ENCODE measurements around the gene ZNF784. TPM values are rescaled to one million over a fixed set of nuclear protein-coding genes. Genes with fewer than 3 reads are reported as not detected.

ZNF784 gene
- polyA plus RNA-seq, 1 donor, result 10.0 TPM

DNA sequence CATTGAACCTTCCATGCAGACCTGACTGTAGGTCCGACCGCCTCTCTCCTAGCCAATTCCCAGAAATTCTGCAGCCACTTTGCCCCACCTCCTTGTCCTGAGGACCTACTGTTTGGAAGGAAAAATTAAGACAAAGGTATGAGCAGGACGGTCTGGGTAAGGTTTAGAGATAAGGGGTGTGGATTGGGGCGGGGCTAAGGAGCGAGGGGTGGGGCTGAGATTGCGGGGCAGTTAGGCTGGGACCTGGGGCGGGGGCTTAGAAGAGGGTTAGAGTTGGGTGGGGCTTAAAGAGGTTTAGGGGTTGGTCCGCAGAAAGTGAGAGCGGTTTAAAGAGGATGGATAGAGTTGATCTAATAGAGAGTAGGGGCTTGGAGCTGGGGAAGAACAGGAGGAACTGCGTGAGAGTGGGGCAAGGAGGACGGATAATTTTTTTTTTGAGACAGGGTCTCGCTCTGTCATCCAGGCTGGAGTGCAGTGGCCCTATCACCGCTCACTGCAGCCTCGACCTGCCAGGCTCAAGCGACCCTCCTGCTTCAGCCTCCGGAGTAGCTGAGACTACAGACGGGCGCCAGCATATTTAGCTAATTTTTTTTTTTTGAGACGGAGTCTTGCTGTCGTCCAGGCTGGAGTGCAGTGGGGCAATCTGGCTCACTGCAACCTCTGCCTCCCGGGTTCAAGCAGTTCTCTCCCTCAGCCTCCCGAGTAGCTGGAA lies 20.6 kb downstream of the ZNF784 start:
- no peak for DNase-seq

DNA sequence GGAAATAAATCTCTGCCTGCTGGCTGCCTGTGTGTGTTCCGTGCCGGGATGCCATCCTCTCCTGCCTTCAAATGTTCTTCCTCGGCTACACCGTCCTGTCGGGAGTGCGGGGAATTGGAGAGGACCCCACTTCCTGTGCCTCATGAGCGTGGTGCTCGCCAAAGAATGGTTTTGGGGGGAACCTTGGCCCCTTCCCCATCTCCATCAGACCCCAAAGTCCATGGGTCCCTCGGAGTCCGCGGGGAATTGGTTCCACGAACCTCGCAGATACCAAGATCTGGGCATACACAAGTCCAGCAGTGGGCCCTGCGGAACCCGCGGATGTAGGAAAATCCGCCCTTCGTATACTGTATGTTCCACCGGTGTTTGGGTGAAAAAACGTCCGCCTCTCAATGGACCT lies 21.3 kb downstream of the ZNF784 start:
- no peak for DNase-seq

- no peak for DNase-seq
These were observed 22.0 kb downstream of the ZNF784 start for GRCh38 chr19:55602104-55603001.

GRCh38 chr19:55601084-55601483 lies 23.3 kb downstream of the ZNF784 start:
- no peak for DNase-seq

GRCh38 chr19:55600662-55601028 lies 23.7 kb downstream of the ZNF784 start:
- no peak for DNase-seq

DNA sequence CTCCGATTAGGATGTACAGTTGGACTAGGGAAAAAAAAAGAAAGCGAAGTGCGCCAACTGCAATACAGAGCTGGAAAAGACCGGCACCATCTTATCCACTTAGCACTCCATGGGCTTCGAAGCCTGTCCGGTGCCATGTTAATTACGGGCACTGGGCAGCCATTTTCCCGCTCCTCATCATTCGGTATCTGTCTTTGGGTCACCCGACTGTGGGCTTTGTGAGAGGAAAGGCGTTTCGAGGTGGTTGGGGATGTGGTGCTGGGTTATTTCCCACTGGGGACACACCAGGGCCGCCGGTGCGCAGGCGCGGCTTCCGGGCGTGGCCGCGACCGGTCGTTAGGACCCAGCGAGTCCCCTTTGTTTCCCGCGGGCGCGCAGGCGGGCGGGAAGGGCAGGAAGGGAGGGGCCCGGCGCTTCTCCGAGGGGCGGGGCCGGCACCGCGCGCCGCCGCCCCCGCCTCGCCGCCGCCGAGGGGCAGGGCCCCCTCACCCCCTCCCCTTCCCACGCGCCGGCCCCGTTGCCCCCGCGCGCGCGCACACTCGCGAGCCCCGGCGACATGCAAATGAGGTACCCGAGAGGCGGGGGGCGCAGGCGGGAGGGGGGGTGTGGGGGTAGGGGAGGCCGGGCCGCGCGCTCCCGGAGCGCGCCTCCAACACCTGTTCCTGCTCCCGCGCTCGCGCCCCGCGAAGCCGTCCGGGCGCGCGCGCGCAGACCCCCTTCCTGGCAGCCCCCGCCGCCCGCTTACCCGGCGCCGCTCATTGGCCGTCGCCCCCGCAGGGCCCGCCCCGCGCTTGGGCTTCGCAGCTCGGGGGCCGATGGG lies 24.3 kb downstream of the ZNF784 start, which contains the start of gene ZNF524:
TSS of gene ZNF524 (plus strand) at position 447 of the 820 bp plus-strand sequence. CDS start 1,825 bp downstream, outside the sequence.
- DNase-seq, result peak; percentile 94

DNA sequence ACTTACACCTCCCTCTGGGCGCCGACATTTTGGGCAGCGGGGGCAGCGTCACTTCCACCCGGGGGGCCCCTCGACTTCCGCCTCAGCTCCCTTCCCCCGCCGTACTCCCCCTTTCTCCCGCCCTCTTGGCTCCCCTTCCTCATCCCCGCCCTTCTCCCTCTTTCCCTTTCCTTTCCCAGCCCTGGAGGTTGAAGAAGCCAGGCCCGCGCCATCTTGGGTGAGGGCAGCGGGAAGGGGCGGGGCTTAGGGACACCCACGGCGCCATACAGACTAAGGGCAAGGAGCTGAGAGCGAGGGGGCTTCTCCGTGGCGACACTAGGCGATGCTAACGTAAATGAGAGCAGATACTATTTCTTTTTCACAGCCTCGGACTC lies 24.9 kb downstream of the ZNF784 start, which contains the start of gene FIZ1:
TSS of gene FIZ1 (minus strand) at position 50 of the 374 bp plus-strand sequence. CDS start 1,652 bp downstream, outside the sequence.
- peak; percentile 100 for DNase-seq

DNA sequence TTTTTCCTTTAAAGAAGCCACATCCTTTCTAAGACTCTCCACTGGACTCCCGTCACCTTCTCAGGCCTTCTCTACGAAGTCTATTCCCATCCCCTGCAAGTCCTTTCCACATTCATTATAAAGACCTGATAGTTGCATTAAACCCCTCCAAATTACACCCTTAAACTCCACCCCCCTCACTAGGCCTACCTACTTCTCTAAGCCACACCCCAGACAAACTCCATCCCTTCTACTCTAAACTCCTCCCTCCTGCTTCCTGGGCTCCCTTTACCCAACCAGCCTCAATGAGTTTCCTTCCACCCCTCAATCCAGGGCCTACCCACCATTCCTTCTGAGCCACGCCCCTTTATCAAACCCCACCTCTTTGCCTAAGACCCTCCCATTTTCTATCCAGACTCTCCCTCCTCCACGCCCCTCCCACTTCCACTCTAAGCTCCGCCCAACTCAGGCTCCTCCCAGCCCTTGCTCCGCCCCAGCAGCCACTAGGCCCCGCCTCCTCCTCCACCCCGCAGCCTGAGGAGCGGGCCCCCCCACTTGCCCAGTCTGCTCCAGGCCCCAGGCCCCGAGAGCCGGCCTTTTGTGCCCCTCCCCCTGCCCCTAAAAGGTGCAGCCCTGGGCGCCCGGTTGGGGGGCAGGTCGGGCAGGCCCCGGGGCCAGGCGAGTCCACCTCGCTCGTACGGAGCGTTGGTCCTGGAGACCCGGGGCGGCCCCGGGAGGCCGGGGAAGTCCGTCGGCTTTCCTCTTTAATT lies 25.5 kb downstream of the ZNF784 start:
- DNase-seq, result peak; percentile 83

DNA sequence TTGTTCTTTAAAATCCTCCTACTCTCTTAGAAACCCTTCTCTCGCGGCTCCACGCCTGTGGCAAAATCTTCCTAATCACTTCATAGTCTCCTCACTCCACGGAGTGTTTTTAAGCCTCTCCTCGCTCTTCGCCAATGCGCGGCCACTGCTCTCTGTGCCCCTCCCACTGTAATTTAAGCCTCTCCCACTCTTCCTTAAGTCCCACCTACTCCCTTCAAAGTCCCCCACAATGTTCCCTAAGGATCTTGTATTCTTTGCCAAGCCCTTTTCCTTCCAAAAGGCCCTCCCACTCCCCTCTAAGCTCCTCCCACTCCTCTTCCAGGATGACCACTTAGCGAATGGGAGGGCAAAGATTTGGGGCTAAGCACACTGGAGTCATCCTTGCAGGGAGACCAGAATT lies 26.3 kb downstream of the ZNF784 start:
- no peak for DNase-seq

DNA sequence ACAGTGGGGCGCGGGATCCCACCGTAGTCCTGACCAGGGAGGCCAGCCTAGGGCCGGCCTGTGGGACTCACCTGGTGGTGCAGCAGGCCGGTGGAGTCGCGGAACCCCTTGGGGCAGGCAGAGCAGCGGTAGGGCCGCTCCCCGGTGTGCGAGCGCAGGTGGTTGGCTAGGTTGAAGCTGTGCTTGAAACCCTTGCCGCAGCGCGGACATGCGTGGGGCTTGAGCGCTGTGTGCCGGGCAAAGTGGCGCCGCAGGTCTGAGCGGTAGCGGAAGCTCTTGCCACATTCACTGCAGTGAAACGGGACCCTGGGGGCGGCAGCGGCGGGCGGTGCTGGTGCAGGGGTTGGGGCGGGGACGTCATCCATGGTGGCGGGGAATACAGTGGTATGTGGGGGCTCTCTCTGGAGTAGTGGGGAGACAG lies 26.9 kb downstream of the ZNF784 start:
- no peak for DNase-seq

DNA sequence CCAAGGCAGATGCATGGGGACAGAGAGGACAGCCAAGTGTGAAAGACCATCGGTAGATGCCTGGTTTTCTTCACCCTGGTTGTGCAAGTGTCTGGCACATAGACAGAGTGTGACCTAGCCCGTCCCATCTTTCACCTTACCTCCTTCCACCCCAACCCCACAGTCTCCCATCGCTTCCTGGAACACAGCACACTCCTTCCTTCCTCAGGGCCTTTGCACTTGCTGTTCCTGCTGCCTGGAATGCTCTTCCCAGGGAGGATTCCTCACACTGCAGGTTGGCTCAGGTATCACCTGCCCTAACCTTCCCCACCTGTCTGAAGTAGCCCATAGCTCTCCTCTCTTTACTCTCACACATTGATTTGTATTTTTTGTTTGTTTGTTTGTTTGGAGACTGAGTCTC lies 28.1 kb downstream of the ZNF784 start:
- no peak for DNase-seq

DNA sequence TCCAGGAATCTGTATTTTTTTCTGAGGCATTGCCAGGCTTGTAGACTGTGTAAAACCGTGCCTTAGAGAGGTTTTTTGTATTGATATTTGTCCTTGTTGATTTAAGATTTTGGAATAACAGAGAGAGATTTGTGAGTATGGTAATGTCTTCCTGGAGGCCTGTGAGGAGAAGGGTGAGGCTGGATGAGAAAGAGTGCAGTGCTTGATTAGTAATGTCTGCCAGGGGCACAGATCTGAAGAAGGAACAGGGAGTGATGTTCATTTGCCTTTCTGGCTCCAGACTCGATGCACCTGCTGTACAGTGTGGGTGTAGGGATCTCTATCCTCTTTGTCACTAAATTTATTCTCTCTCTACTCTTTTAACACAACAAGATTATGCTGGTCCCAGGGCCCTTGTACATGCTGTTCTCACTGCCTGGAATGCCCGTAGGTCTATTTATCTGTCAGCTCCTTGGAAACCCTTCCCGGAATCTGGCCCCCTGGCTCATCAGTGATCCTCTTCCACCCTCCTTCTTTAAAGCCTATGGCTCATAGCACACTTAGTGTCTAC lies 29.3 kb downstream of the ZNF784 start:
- no peak for DNase-seq

GRCh38 chr19:55593096-55593772 lies 31.1 kb downstream of the ZNF784 start:
- no peak for DNase-seq

DNA sequence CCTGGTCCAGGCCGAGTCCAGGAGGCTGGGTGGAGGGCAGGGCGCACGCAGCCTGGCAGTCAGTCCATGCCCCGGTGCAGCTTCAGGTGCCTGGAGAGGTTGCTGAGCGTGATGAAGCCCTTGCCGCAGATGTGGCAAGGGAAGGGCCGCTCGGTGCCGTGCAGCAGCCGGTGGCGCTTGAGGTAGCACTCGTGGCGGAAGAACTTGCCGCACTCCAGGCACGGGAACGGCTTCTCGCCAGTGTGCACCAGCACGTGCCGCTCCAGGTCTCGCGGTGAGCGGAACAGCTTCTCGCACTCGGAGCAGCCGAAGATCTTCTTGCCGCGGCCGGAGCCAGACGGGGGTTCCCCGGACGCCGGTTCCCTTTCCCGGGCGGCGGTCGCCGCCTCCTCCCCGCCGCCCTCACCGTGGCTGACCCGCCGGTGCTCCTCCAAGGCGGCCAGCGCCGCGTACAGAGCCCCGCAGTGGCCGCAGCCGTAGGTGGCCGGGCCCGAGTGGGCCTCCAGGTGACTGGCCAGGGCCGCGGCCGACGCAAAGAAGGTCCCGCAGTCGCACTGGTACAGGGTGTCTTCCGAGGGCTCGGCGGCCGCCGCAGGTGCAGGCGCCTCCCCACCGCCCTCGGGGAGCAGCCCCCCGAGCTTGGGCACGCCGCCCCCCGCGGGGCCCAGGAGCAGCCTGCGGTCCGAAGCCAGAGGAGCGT lies 31.8 kb downstream of the ZNF784 start:
- DNase-seq, result no peak

- DNase-seq, result no peak
These were observed 32.8 kb downstream of the ZNF784 start for GRCh38 chr19:55591555-55591954.

DNA sequence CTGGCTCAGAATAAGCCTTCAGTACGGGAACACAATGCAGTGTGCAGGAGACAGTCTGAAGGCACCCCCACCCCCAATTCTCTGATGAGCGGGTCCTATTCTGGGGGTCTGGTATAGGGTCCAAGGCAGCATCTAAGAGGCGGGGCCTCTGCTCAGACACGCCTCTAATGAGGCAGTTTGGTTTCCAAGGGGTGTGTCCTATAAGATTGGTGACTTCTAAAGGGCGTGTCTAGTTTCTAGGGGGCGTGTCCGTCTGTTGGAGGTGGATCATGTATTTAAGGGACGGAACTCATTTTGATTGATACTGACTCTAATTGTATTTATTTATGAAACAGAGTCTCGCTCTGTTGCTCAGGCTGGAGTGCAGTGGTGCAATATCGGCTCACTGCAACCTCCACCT lies 33.7 kb downstream of the ZNF784 start:
- no peak for DNase-seq

- DNase-seq, result no peak
These were observed 34.3 kb downstream of the ZNF784 start for GRCh38 chr19:55590109-55590508.

DNA sequence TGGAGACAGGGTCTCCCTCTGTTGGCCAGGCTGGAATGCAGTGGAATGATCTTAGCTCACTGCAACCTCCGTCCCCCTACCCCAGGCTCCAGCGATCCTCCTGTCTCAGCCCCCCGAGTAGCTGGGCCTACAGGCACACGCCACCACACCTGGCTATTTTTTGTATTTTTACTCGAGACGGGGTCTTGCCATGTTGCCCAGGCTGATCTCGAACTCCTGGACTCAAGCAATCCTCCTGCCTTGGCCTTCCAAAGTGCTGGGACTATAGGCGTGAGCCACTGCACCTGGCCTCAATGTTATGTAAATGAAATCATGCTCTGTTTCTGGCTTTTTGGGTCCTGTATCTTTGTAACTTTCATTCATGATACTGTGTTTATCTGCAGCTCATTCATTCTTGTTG lies 35.6 kb downstream of the ZNF784 start:
- no peak for DNase-seq

DNA sequence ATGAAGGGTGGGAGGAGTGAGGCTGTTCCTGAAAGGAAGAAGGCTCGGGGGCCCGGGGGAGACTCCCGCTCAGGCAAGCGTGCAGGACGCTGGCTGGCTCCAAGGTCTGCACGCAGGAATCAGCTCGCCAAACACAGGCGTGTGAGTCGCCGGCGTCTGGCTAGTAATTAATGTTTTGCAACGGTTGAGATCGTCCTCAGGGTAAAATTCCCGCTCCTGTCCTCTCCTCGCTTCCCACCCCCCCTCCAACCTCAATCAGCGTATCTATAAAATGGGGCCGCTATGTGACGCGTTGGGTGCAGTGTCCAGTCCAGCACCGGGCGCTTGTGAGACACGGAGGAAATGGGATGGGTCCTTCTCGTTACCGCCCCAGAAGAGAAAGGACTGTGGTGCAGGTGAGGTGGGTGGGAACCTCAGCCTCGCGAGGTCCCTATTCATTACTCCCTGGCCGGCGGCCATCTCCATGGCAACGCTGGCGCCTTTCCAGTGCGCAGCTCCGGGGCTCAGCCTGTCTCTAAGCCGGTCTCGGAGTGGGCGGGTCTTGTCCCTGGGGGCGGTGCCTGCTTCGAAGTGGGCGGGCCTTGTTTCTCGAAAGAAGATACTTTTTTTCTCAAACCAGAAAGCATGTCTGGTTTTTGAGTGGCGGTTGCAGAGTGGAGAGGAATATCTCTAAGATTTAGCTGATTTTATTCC lies 37.2 kb downstream of the ZNF784 start:
- DNase-seq, result peak; percentile 95
